Measurements from ENCODE around the gene CYP46A1.

CYP46A1 gene

DNA sequence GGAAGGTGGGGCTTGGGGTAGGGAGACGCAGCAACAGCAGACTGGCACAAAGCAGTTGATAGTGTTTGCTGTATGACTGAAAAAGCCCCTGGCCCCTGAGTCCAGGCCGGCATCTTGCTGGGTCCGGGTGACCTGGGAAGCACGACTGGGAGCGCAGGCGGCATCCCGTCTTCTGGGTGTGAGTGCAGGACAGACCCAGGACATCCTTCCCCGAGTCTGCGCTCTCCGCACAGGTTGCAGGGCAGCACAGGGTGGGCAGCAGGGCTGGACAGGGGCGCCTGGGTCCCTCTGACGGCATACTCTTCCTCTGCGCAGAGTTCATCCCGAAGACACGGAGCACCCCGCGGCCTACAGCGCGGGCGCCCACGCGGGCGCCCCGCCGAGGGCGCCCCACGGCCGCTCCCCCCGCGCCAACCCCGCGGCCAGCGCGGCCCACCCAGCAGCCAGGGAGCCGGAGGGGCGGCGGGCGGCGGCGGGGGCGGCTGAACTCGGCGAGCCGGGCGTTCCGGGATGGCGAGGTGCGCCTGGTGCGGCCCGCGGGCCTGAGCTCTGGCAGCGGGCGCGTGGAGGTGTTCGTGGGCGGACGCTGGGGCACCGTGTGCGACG is 9.2 kb upstream of the CYP46A1 start:
- FAIRE-seq, result no peak

DNA sequence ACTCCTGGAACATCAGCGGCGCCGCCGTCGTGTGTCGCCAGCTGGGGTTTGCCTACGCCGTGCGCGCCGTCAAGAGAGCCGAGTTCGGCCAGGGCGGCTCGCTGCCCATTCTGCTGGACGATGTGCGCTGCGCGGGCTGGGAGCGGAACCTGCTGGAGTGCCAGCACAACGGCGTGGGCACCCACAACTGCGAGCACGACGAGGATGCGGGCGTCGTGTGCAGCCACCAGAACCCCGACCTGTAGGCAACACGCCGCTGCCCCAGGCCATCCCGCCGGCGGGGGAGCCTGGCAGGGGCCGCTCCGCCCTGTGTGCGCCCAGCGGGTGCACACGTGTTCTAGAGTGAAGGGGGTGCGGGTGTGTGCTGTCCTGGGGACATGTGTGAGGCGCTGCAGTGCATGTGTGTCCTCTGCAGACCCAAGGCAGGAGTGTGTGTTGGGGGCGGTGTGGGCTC is 8.7 kb upstream of the CYP46A1 start:
- no peak for FAIRE-seq

DNA sequence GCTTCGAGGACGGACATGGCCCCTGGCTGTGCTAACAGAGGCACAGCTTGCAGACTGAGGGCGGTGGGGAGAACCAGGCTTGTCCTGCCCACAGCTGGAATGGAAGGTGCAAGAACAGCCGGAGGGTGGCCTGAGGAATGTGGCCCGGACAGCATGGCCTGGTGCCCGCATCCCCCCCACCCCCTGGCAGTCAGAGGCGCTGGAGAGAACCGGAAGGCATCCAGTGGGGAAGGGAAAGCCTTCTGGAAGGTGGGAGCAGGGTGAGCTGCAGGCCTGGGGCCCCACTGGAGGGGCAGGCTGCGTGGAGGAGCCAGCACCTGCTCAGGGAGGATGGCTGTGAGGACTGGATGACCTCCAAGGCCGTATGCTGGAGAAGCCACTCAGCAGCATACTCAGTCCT is 8.1 kb upstream of the CYP46A1 start:
- no peak for FAIRE-seq

DNA sequence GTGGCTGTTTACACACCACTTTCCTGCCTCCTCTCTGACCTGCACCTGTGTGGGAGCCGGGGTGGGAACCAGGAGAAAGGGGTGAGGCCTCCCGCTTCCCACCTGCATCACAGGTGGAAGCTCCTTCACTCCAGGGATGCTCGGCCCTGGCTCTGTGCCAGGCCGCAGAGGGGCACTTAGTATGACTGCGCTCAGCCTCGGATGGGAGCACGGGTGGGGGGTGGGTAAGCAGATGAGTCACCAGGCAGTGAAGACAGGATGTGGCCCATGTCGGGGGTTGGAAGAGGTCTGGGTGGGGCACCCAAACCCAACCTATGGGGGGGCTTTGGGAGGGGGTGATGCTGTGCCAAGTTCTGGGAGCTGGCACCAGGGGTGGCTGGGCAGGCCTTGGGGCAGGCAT is 7.4 kb upstream of the CYP46A1 start:
- no peak for FAIRE-seq

DNA sequence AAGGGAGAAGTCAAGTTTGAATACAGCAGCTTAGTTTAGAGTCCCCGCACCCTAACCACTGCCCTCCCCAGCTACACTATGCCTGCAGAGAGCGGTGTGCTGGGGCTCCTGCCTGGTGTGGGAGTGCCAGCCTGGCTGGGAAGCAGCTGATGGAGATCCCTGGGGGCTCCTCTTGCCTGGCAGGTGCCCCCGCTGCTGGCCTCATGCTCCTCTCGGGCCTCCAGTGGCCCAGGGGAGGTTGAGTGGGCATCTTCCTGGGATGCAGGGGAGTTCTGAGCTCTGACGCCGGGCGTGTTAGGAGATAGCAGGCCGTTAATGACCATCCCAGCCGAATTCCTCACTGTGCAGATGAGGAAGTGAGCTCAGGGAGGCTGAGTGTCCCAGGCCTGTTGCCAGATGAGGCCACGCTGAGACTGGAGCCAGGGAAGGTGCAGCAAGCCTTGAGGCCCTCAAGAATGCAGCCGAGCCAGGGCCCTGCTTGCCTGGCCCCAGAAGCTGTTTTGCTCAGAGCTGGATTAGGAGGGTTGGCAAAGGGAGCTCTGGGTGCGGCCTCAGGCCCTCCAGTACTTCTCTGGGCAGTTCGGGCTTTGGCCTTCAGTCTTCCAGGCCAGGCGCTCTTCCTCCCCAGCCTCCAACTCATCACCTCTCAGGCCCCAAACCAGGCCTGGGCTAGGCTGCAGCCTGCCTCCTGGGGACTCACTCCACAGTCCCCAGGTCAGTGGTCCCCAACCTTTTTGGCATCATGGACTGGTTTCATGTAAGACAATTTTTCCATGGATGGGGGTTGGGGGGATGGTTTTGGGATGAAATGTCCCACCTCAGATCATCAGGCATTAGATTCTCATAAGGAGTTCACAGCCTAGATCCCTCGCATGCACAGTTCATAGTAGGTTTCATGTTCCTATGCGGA is 6.6 kb upstream of the CYP46A1 start:
- FAIRE-seq, result no peak

DNA sequence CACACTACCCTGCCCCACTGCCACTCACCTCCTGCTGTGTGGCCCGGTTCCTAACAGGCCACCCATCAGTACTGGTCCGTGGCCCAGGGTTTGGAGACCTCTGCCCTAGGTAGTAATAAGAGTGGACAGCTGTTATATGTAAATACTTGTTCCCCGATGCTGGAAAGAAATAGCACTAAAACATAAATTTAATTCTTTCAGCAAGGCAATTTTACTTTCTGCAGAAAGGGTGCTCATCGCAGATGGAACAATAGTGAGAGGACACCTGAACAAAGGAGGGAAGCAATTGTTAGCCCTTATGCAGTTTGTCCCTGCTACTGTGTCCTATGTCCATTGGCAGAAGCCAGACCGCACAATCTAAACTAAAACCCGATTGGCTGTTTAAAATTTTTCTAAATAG is 5.9 kb upstream of the CYP46A1 start:
- FAIRE-seq, result no peak

DNA sequence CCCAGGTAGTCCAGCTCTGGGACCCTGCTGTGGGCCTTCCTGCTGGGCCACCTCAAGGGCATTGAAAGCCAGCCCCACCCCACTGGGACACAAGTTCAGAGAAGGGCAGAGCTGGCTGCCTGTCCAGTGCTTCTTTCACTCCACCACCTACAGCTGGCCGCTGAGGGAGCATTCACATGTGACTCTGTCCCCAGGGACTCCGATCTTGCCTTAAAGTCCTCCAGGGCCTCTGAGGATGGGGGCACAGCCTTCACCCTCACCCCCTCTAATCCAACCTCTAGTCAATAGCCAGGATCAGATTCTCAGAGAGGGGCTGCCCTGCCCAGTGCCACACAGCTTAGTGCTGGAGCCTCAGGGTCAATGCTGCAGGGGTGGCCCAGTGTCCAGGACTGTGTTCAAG is 5.0 kb upstream of the CYP46A1 start:
- no peak for FAIRE-seq

DNA sequence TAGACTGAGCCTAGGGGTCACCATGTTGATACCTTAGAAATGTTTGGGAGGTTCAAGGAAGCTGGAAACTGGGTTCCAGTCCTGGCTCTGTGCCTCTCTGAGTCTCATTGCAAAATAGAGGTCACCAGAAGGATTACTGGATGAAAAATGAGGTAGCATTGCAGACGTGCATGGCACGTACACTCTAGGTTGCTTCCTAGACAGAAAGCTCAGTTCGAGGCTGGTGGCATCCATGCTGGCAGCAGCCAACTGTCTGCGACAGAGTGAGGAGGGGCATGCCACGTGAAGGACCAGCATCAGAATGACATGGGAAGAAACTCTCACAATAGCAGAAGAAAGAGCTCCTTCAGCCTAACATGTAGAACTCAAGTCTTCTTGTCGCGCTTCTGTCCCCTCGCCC is 4.6 kb upstream of the CYP46A1 start:
- FAIRE-seq, result no peak

DNA sequence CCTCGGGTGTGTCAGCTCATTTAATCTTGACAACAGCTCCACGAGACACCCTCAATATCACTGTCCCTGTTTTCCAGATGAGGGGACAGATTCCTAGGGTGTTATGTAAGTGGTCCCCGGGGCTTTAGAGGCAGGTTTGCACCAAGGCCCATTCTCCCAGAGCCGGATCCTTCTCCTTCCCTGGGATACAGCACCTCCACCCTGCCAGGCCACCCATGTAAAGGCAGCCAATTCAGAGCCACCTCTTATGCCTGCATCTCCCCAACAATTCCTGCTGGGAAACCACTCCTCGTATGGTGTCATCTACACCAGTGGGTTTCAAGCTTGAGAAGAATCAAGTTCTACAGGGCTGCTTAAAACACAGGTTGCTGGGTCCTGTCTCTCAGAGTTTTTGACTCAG is 4.1 kb upstream of the CYP46A1 start:
- FAIRE-seq, result no peak

DNA sequence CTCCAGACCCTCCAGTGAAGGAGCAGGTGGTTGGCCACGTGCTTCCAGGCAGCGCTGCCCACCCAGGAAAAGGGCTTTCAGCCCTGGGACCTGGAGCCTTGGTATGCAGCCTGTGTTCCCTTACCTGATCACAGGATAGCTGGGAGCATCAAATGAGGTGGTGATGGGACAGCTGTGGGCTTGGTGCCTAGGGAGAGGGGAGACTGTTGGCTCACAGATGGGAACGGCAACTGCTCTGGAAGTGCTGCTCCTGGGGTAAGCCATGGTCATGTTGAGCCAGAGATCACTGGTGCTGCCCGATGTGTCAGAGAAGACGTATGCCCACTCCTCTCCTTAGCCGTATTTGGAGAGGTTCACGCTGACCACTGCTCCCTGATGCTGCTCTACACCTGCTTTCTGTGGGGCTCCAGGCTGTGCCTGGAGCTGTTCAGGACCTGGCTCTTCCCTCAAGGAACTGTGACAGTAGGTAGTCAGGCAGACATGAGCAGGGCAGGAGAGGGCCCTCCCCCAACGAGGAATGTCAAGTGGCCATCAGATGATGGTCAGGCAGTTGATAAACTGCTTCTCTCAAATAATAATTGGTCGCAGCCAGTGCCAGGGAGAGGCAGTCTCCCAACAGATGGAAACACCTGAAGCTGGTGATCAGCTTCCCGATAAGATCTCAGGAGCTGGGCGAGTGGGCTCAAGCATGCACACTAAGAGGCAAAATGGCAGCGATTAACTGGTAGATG is 2.8 kb upstream of the CYP46A1 start:
- no peak for FAIRE-seq

DNA sequence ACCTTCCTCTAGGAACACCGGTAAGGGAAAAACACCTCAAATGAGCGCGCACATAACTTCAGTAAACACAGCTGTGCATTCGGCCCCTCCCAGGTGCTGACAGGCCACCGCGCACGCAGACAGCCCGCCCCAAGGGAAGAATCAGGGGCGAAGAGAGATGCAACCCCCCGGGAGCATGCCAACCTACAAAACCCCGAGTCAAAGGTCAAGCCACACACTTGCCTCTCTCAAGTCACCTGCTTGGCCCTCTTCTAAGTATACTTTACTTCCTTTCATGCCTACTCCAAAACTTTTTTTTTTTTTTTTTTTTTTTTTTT is 2.3 kb upstream of the CYP46A1 start:
- no peak for FAIRE-seq

DNA sequence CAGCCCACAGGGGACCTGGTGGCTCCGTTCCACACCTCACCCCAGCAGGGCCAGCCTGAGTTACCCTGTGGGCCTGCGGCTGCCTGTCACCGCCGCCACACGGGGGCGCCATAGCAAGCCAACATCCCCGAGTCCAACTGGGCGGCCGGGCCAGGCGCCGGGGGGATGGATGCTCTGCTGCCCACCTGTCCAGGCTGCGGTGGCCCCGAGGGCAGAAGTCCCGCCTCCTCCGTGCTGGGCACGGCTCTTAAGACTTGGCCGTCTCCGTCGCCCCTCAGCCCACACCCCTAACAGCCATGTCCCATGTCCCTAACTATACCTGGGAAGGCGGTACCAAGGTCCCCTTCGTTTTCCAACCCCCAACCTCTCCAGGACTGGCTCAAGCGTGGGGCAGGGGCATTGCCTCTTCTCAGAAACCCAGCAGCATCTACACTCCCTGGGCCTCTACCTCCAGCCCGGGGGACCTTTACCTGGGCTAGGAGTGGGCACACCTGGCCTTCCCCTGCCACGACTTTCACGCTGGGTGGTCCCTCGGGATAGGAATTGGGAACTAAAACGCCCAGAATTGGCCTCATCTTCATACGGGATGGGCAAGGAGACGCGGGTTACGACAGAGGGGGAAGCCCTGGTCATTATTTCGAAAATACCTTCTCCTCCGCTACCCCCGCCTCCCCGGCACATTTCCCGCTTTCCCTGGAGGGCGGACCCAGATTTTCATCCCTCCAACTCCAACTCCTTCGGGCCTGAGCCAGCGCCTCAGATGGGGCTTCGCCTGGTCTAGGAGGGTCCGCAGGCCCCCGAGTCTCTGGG is 1.1 kb upstream of the CYP46A1 start:
- no peak for FAIRE-seq

DNA sequence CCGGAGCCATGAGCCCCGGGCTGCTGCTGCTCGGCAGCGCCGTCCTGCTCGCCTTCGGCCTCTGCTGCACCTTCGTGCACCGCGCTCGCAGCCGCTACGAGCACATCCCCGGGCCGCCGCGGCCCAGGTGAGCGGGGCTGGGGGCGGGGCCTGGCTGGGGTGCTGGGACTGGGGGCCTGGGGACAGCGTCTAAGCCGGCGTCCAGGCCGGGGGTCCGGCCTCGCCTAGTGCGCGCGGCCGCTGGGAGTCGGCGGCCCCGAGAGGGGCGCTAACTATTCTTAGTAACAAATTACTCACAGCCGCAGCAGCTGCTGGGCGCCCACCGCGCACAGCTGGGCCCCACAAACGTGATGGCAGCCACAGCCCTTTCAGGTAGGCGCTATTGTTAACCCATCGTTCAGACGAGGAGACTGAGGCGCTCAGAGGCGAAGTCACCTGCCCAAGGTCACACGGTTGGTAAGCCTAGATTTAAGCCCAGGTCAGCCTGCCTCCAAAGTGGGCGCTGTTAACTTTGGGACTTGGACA is 374 bp downstream of the CYP46A1 start:
- FAIRE-seq, result no peak

DNA sequence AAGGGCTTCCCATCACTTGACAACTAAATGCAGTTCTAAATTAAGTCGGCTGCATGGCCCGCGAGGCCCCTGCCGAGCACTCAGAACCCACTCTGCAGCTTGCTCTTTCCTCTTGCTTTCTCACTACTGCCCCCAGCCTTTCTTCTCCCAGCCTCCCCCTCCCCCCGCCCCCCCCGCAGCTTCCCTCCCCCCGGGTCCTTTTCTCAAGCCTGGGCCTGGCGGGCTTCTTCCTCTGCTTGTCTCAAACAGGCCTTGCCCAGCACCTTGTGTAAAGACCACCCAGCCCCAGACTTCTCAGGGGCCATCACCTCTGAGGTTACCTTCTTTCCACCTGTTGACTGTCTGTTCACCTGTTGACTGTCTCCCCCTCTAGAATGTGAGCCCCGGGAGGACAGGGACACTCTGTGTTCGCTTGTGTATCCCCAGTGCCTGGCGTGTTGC is 1.1 kb downstream of the CYP46A1 start:
- no peak for FAIRE-seq

DNA sequence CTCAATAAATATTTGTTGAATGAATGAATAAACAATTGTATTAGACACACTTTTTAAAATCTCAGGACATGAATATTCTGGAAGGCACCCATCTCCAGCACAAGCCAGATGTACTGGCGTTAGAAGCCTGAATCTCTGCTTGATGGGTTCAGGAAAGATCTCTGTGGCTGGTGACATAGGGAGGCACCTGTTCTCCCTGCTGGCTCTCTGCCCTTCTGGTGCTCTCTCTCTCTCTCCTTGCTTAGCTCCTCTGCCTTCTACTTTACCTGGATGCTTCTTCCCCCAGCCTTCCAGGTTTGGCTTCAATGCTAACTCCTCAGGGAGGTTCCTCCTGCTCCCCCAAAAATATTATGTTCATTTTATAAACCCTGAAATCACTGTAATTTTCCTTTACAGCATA is 1.5 kb downstream of the CYP46A1 start:
- no peak for FAIRE-seq

DNA sequence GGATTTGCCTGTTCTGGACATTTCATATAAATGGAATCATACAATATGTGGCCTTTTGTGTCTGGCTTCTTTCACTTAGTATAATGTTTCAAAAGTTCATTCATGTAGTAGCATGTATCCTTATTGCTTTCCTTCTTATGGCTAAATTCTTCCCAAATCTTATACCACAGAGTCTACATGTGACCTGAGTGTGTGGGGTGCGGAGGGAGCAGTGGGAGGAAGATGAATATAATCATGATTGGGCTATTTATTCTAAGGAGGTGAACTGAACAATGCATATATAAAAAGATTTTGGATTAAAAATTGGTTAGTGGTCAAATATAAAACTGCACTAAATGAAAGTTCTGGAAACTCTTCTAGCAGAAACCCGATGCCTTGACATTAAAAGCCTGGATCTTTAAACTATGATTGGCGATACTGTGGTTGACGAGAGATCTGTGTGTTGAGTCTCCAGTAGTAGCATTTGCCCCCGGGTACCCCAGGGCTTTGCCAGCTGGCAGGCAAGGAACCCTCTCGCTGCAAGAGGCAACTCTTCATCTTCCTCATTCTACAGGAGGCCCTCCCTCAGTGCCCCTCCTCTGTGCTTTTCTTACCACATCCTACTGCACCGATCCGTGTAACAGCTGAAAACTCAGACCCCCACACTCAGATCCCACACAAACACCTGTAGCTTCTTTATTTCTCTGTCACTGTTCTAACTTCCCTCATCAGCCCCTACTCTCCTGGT is 2.6 kb downstream of the CYP46A1 start:
- no peak for FAIRE-seq

DNA sequence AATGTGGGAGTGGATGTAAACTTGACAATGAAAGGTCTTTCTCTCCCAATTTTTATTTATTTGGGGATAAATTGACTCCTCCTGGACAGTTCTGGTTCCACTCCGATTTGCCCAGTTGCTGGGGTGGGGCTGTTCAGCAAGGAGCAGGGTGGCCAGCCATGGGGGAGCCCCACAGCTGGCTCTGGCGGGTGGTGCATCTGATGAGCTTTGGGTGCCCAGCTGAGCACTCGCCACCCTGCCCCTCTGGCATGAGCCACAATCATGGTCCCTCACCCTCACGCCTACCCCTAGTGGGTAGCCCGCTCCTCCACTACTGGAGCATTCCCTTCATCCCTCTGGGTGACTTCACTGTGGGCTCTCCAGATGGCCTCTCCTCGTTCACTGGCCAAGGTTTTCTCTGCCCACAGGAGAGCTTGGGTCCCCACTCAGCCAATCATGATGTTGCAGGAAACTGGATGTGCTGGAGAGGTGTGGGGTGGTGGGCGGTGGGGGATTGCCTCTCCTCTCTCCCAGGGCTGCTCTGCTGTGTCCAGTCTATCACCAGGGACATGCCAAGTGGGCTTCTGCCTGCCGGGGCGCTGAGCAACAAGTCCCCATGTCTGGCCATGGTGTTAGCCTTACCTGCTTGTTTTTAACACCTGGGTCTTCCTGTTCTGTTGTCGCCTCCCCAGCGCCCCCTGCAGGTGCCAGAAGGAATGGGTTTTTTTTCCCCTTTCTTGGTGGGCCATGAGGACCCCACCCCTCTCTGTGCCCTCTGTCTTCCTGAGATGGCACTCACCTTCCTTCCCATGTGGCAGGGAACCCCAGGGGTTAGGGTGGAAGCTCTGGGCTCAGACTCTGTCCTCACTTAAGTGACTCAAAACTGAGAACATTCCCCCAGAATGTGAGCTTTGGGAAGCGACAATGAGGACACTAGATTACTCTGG is 3.4 kb downstream of the CYP46A1 start:
- no peak for FAIRE-seq

DNA sequence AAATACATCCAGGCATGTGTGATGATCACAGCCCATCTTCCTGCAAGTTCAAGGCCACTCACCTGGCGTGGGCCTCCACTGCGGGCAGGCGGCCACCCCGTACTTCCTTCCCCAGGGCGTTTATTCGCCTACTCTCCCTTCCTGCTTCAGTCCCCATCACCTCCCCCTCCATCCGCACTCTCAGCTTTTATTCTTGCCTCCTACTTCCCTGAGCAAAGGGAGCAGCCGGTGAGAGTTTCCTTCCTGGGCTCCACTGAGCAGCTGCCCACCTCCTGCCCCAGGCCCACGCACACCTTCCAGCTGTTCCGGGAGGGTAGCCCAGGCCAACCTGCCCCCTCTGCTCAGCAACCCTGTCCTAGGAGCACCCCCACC is 4.1 kb downstream of the CYP46A1 start:
- no peak for FAIRE-seq

DNA sequence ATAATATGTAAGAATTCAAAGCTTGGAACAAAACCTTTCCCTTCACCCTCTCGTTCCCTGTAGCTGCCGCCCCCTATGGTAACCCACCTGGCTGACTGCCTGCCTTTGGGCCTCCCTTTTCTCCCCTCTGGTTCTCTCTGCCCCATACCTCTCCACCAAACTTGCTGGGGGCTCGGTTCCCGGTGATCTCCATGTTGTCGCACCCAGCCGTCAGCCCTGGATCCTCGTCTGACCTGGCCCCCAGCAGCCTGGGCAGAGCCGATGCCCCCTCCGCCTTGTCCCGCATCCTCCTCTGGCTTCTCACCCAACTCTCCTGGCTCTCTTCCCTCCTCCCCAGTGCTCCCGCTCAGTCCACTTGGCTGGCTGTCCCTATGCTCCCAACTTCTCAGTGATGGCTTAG is 4.5 kb downstream of the CYP46A1 start:
- no peak for FAIRE-seq

DNA sequence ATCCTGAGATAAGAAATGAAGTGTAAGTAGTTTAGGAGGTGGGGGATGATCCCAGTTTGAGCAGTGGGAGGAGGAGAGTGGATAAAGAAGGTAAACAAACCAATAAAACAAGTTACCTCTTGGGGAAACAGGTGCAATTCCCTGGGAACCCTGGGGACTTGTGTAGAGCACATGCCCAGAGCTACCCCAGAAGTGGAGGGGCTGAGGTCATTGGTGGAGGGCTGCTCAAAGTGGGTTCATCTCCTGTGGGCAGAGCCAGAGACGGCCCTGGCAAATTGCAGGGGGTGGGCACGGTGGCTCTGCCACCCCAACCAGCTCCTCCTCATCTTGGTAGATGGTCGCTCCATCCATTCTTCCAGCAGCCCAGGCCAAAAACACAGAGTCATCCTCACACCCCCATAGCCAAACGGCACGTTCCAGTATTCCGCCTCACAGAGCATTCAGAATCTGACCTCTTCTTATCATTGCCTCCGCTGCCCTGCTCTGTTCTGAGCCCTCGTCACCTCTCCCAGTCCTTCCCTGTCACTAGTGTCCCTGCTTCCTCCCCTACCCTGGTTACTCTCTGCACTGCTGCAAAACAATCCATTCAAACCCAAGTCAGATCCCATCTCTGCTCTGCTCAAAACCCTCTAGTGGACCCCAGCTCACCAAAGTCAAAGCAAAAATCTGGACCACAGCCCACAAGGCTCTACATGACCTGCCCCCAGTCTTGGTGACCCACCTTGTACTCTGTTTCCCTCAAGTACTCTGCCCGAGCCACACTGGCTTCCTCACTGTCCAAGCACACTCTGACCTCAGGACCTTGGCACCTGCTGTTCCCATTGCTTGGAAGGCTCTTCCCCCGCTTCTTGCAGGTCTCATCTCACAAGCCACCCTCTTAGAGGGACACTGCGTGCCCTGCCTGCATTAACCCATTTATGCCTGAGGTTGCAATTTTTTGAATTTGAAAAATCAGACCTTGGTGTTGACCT is 5.5 kb downstream of the CYP46A1 start:
- no peak for FAIRE-seq
